Nephron progenitor cell (in vitro differentiated cells): ENCODE data around the gene PFAS.

ENCODE experiments used
- DNase-seq: peaks from one replicate; pipeline ENCODE4 v3.0.0; 2021
- H3K27ac Mint-ChIP-seq: 2 replicates; pipeline ENCODE4 v1.8.0; 2021; ENCODE audit warnings: mild to moderate bottlenecking, moderate library complexity, mixed read lengths
- H3K27me3 Mint-ChIP-seq: 2 replicates; pipeline ENCODE4 v1.8.0; 2021; ENCODE audit warnings: mild to moderate bottlenecking, low read depth, mixed read lengths; ENCODE audit not compliant: poor library complexity
- H3K36me3 Mint-ChIP-seq: 2 replicates; pipeline ENCODE4 v1.8.0; 2021; ENCODE audit warnings: low read depth, mixed read lengths
- H3K4me1 Mint-ChIP-seq: 2 replicates; pipeline ENCODE4 v1.8.0; 2021; ENCODE audit warnings: mixed read lengths
- H3K4me3 Mint-ChIP-seq: 2 replicates; pipeline ENCODE4 v1.8.0; 2021; ENCODE audit warnings: mild to moderate bottlenecking, moderate library complexity, mixed read lengths
- H3K9me3 Mint-ChIP-seq: 2 replicates; pipeline ENCODE4 v1.8.0; 2021; ENCODE audit warnings: mild to moderate bottlenecking, moderate library complexity, mixed read lengths
- TF ChIP-seq, protein P1 (sequence below): fragments of 200-600 bp; sonication (generic); IDR thresholded peaks from 2 replicates; pipeline ENCODE4 v1.5.0; 2021; ENCODE audit warnings: antibody characterized with exemption

PFAS gene

DNA sequence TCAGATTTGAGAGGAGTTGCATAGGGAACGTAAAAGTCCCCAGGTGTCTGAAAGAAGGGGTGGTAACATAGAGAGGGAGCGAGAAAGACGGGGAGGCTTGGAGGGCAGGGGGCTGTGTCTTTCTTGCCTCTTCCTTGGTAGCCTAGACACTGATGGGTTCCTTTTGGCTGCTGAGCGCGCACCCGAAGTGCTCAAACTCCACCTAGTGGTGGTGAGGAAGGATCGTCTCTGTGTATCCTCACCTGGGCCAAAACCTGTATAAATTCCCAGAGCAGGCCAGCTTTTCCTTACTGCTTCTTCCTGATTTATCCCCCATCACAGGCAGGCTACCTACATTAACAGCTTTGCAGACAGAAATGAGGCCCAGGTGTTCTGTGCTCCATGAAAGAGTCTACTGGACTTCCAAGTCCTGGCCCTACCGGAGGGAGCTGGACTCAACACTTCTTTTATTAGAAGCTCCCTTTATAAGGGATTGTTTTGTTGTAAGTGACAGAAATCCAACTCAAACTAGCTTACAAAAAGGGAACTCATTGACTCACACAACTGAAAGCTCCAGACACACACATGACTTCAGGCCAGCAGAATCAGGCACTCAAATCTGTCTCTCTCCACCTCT is 51.6 kb downstream of the PFAS start:
- H3K4me3 Mint-ChIP-seq, result no peak overlapping the region
- DNase-seq, result peak; percentile 58

DNA sequence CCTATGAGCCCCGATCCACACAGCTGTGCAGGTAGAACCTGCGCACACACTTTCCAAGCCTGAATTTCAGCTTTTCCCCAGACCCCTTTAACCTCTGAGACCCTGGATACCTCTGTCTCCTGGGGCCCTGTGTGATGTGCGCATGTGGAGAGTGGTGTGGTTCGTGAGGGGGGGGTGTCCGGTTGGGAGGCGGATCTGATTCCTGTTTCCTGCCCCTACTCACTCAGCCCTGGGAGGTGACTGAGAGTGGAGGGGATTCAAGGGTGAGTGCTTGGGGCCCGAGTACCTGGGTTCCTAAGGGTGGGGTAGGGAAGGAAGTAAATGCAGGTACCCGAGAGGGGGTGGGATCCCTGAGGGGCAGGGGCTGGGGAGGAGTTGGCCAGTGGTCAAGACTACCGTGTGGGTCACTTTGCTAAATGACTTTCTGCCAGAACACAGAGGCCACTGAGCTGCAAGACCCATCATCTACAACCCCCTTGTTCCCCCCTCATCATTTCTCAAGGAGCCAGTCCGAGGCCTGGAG is 61.6 kb downstream of the PFAS start:
- Mint-ChIP-seq H3K4me1 (peaks cover 41% of the 10 kb centered on the region), H3K36me3 (no peaks in the 10 kb centered on the region), H3K27me3 (peaks cover 41% of the 10 kb centered on the region), H3K27ac (peak overlapping the region; percentile 64), H3K9me3 (no peaks in the 10 kb centered on the region), H3K4me3 (no peak overlapping the region)
- DNase-seq, result no peak
- TF ChIP-seq, protein P1, sequence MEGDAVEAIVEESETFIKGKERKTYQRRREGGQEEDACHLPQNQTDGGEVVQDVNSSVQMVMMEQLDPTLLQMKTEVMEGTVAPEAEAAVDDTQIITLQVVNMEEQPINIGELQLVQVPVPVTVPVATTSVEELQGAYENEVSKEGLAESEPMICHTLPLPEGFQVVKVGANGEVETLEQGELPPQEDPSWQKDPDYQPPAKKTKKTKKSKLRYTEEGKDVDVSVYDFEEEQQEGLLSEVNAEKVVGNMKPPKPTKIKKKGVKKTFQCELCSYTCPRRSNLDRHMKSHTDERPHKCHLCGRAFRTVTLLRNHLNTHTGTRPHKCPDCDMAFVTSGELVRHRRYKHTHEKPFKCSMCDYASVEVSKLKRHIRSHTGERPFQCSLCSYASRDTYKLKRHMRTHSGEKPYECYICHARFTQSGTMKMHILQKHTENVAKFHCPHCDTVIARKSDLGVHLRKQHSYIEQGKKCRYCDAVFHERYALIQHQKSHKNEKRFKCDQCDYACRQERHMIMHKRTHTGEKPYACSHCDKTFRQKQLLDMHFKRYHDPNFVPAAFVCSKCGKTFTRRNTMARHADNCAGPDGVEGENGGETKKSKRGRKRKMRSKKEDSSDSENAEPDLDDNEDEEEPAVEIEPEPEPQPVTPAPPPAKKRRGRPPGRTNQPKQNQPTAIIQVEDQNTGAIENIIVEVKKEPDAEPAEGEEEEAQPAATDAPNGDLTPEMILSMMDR, result no peak

More for the DNA sequence above, 51.6 kb downstream of the PFAS start:
- no peak overlapping the region for H3K27ac Mint-ChIP-seq
- TF ChIP-seq, protein P1, result peak; percentile 81
- H3K27me3 Mint-ChIP-seq, result no peaks in the 10 kb centered on the region
- H3K9me3 Mint-ChIP-seq, result peaks cover 3% of the 10 kb centered on the region
- no peaks in the 10 kb centered on the region for H3K36me3 Mint-ChIP-seq
- H3K4me1 Mint-ChIP-seq, result peaks cover 20% of the 10 kb centered on the region

DNA sequence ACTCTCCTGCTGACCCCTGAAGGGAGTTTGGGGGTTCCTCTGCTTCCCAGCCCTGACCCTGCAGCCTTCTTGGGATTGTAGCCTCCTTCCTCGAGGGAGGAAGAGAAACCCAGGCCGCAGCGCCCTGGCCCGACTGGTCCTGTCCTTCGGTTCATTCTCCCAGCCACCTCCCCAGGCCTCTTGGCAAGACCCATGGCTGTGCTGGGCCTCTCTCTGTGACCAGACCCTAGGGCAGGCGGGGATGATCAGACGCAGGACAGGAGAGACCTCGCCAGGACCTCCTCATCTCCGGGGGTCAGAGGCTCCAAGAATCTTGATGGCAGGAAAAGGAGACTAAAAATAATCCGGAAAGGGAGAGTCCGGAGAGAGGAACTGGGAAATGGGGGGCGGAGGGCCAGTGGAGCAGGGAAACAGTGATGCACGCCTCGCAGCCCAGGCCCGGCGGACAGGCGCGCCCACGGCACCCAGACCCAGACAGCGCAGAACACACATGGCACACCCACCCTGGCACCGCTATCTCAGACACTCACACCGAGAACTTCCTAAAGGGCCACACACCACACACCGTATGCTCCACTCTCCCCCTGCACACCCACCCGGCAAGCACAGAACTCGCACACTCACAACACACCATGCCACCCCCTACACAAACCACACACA is 62.2 kb downstream of the PFAS start:
- H3K4me1 Mint-ChIP-seq, result peaks cover 47% of the 10 kb centered on the region
- H3K9me3 Mint-ChIP-seq, result no peaks in the 10 kb centered on the region
- peaks cover 47% of the 10 kb centered on the region for H3K27me3 Mint-ChIP-seq
- DNase-seq, result no peak
- no peaks in the 10 kb centered on the region for H3K36me3 Mint-ChIP-seq
- TF ChIP-seq, protein P1, result no peak
- H3K4me3 Mint-ChIP-seq, result no peak overlapping the region
- no peak overlapping the region for H3K27ac Mint-ChIP-seq

DNA sequence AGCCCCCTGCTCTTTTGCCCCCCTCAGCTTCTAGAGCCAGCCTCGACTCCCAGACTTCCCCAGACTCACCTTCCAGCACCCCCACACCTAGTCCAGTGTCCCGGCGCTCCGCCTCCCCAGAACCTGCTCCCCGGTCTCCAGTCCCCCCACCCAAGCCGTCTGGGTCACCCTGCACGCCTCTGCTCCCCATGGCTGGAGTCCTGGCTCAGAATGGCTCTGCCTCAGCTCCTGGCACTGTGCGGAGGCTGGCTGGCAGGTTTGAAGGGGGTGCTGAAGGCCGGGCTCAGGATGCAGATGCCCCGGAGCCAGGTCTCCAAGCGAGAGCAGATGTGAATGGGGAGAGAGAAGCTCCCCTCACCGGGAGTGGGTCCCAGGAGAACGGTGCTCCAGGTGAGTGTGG is 63.2 kb downstream of the PFAS start:
- Mint-ChIP-seq H3K27ac (no peak overlapping the region), H3K9me3 (no peaks in the 10 kb centered on the region), H3K4me3 (no peak overlapping the region), H3K27me3 (peaks cover 54% of the 10 kb centered on the region), H3K4me1 (peaks cover 48% of the 10 kb centered on the region), H3K36me3 (no peaks in the 10 kb centered on the region)
- no peak for DNase-seq
- TF ChIP-seq, protein P1, result no peak

DNA sequence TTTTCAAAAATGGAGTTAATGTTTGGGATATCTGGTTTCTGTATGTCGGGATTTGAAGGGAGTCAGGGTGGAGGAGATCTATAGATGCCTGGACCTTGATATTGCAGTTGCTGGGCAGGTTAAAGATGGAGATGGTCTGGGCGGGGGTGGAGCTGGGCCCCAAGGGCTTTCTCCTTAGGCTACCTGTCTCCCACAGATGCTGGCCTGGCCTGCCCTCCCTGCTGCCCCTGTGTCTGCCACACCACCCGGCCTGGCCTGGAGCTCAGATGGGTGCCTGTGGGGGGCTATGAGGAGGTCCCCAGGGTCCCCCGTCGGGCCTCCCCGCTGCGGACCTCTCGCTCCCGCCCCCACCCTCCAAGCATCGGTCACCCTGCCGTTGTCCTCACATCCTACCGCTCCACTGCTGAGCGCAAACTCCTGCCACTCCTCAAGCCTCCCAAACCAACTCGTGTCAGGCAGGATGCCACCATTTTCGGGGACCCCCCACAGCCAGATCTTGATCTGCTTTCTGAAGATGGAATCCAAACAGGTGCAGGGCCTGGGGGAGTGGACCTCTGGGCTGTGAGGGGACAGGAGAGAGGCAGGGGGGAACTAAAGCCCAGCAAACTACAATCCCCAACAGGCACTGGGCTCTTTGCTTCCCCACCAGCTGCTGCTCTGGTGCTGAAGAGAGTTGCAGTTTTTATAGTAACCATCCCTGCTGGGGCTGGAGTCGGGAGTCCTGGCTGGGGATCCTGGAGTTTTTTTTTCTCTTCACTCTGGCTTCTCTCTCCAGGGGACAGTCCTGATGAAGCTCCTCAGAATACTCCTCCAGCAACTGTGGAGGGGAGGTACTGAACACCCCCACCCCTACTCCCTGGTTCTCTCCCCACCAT is 63.9 kb downstream of the PFAS start:
- H3K9me3 Mint-ChIP-seq, result no peaks in the 10 kb centered on the region
- no peak overlapping the region for H3K27ac Mint-ChIP-seq
- H3K4me1 Mint-ChIP-seq, result peaks cover 48% of the 10 kb centered on the region
- H3K27me3 Mint-ChIP-seq, result peaks cover 58% of the 10 kb centered on the region
- DNase-seq, result no peak
- H3K36me3 Mint-ChIP-seq, result no peaks in the 10 kb centered on the region
- H3K4me3 Mint-ChIP-seq, result no peak overlapping the region
- TF ChIP-seq, protein P1, result no peak
